ENCODE data around the gene RAB11FIP4.

RAB11FIP4 gene

DNA sequence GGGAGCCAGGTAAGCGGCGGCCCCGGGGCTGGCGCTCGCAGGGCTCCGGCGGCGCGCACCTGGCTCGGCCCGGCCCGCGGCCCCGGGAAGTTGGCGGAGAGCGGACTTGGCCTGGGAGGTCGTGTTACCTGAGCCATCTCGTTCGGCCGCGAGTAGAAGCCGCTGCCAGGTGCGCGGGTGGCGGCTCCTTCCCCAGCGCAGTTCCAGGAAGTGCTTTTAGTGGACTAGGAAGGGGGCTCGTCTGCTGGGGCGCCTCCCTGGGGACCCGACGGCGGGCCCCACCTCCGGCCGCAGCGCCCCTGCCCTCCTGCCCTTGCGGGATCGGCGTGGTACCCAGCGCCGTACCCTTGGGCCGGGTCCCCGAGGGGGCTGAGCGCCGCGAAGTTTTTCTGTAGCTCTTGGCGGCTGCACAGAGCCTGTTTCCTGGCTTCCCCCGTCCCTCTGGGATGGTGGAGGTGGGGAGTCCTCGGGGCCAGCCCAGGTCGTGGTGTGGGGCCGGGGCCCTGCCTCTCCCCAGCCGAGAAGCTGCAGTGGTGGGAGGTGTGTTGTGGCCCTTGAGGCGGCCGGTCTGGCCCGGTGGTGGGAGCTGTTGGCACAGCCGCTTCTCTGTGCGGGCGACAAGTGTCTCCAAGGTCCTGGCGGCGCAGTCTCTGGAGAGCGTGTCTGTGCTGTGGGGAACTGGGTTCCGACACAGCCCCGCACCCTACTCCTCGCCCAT lies 96.9 kb downstream of the RAB11FIP4 start:
- no peak for DNase-seq

DNA sequence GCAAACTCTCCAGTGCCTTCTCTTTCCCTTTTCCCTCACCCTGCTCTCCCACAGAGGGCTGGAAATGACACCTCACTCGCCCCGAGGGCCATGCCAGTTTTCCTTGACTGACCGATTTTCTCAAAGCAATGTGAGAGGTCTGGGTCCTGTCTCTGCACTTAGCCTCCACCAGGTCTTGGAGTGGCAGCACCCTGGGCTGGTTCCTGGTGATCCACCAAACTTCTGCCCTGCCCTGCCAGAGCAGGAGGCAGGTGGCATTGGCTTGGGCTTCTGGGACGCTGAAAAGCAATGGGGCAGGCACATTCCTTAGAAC lies 97.5 kb downstream of the RAB11FIP4 start:
- DNase-seq, result no peak

DNA sequence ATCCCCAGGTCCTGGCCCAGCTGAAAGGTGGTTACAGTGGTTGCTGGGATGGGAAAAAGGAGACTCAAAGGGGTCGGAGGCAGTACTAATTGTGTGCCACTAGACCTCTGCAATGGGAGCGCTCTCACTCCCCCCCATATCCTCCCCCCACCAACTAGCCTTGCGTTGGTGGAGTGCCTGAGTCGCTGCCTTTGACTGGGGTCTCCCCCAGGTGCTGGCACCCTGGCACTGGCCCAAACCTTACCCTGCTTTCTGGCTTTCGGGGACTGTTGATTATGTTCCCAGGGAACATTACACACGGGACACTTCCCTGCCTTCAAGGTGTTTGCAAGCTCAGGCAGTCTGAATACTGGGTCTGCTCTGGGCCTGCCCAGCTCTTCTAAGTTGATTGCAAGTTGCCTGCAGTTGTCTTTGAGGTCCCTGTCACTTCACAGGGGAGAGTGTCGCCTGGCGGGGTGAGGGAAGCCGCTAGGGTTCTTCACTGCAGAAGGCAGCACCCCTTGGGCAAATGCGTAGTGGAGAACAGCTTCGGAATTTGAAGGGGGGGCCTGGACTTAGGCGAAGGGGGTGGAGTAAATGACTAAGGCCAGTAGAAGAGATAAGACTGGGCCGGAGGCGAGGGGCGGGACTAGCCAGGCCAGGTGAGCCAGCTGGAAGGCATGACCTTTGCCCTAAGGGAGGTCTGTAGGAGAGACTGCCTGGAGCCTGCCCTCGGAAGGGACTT lies 98.0 kb downstream of the RAB11FIP4 start:
- DNase-seq, result no peak

DNA sequence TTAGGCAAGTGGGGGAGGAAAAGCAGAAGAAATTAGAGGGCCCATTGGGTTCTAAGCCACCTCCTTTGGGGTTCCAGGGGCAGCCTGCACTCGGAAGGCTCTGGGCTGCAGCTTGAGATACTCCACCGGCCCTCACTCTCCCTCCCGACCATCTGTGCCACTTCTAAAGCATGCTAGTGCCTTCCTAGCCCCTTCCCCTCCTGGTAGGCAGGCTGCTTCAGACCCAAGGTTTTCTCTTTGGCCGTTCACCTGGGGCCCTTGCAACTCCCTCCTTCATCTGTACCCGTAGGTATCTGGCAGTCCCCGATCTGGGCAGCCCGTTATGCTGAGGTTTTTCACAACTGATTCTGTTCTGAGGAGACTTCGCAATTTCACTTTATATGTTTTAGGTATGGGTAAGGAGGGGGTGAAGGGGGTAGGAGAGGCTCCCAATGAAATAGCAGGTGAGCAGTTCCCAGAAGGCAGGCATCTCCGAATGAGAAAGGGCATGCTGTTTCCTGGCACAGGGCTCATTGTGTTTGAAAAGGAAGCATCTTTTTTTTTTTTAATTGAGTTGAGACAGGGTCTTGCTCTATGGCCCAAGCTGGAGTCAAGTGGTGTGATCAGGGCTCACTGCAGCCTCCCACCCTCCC lies 98.7 kb downstream of the RAB11FIP4 start:
- DNase-seq, result no peak

DNA sequence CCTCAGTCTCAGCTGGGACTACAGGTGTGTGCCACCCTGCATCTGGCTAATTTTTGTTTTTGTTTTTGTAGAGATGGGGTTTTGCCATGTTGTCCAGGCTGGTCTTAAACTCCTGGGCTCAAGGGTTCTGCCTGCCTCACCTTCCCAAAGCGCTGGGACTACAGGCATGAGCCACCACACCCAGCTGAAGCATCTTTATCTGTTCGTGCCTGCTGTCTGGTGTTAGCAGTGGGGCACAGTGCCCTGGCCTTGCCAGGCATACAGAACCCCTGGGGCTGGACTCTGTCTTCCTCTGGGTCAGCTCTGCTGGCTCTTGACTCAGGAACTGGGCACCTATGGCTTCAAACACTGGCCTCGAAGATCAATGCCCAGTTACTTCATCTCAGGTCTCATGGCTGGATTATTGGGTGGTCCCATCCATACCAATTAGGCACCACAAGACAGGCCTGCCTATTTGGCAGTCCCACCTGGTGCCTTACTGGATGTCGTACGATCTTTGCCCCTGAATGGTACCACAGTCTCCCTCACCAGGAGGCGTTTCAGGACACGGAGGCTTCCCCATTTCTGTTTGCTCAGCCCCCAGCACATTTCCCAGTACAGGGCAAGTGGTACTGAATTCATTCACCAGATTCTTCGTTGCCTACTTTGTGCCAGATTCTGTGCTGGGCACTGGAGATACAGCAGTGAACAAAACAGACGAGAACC lies 99.3 kb downstream of the RAB11FIP4 start:
- DNase-seq, result no peak

DNA sequence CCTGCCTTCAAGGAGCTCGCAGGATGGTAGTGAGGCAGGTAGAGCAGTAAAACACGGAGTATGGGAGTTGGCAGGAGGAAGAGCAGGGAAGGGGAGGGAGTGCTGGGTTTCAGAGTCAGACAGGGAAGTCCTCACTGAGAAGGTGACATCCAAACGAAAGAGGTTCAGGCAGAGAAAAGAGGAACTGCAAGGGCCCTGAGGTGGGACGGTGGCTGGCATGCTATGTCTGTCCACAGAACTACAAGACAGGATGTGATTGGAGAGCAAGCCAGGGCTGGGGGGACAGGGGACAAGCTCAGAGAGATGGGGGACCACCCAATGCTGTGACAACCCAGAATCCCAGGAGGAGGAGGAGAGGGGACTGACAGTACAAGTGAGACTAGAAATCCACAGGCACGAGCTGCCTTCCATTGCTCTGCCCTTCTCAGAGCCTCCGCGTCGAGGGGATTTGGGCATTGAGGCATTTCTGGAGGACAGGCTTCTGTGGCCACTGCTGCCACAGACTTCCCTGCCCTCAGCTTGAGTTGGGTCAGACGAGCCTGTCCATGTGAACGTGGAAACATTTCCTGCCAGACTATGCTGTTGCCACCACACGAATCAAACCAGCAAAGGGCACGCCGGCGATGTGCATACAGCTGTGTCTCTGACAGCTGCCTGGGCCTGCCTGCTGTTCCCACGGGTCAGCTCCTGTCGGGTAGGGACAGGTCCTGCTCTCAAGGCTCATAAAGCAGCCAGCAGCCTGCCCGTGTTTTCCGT lies 100.1 kb downstream of the RAB11FIP4 start:
- peak; percentile 1 for DNase-seq

DNA sequence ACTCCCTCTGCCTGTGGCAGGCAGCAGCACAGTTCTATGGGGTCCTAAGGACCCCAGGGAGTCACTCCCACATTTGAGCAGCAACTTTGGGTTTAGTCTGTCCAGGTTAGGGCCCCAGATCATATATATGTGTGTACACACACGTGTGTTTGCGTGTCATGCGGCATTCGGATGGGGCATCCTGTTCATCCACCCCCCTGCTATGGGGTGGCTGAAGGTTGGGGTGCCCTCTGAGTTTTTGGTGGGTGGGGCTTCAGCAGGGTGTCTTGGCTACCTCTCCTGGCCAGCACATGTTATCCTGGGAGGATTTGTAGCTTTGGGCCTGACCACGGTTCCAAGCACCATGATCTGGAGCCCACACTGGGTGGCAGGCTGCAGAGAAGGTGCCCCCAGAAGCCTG lies 100.7 kb downstream of the RAB11FIP4 start:
- DNase-seq, result no peak

DNA sequence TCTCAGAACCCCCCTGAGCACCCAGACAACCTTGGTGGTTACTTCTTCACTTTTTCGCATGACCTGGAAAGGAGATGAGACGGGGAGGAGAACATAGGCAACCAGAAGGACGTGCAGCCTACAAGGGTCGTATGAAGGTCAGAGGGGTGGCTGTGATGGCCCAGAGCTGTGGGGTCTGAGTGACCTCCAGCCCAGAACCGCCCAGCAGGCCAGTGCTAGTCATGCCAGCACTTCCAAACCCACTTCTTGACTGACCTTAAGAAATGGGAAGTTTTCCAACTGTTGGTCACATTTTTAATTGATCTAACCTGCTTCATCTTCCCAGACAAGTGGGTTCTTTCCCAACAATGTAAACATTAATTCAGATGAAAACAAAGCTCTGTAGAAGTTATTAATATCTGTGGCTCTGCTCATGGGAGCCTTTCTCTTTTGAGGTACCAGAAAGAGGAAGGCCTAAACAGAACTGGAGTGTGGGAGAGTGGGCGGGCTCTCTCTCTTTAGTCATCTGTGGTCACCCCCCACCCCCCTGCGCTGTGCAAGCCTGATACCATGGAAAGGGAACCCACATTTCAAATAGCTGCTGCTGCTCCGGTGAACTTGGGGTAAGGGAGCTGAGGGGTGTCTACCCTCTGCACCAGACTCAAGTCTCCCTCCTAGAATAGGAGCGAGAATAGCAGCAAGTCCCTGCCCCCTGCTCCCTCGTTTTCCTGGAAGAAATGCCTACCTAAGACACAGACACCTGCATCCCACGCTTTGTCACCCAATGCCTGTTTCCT lies 101.6 kb downstream of the RAB11FIP4 start:
- peak; percentile 28 for DNase-seq

DNA sequence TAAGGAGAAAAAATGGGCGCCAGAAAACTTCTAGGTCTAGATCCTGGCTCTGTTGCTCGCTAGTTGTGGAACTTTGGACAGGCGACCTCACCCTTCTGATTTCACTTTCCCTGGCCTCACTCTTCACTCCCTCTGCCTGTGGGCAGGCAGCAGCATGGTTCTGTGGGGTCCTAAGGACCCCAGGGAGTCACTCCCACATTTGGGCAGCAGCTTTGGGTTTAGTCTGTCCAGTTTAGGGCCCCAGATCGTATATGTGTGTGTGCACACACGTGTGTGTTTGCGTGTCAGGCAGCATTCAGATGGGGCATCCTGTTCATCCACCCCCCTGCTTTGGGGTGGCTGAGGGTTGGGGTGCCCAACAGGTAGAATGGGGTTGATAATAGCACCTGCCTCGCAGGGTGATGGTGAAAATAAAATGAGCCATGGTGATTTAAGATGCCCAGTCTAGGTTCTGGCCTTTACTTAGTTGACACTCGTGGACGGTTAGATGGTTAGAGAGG lies 102.2 kb downstream of the RAB11FIP4 start:
- no peak for DNase-seq

DNA sequence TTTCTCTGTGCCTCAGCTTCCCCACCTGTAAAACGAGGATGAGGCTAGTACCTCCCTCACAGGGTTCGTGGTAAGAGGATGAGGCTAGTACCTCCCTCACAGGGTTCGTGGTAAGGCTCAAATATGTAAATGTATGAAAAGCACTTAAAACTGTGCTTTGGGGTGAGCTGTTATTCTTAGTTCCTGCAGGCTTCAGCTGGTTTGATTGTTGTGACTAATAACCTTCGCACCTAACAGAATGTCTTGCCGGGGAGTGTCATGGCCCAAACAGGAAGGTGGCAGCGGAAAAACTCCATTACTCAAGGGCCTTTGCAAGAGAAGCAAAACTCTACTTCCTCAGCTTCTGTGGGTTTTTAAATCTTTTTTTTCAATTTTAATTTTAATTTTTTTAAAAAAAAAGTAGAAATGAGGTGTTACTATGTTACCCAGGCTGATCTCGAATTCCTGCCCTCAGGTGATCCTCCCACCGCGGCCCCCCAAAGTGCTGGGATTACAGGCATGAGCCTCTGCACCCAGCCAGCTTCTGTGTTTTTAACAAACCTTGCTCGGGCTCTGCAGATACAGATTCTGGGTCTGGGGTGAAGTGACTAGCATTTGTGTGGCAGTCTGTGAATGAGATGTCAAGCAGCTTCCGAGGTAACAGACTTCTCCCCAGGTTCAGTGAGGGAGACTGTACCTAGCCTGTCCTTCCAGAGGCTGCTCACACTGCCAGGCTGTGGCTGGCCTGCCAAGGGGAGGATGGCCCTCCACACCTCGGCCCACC lies 103.0 kb downstream of the RAB11FIP4 start:
- peak; percentile 51 for DNase-seq

DNA sequence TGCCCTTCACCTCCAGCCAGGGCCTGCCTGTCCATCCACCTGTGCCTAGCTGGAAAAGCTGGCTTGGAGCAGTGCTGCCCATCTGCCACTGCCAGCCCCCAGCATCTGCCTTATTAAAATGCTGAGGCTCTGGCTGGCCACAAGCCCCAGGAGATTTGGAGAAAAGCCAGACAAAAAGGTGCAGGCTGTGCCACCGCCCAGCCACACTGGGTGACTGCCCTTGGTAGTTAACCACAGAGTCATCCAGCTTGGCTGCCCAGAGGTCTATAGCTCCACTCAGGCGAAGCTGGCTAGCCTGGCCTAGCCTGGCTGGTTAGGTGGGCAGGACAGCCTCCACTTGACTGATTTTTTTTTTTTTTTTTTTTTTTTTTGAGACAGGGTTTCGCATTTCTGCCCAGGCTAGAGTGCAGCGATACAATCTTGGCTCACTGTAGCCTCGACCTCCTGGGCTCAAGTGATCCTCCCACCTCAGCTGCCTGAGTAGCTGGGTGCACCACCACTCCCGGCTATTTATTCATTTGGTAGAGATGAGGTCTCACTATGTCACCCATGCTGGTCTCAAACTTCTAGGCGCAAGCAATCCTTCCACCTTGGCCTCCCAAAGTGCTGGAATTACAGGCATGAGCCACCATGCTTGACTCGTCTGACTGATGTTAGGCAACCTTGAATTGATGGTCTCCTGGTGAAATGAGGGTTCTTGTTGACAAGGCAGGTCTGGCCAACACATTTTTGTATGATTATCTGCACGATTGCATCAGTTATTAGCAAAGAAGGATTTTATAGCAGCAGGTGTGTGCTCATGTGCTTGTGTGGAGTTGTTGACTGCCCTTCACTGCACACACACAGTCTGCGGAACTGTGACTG lies 103.8 kb downstream of the RAB11FIP4 start:
- DNase-seq, result peak; percentile 7

DNA sequence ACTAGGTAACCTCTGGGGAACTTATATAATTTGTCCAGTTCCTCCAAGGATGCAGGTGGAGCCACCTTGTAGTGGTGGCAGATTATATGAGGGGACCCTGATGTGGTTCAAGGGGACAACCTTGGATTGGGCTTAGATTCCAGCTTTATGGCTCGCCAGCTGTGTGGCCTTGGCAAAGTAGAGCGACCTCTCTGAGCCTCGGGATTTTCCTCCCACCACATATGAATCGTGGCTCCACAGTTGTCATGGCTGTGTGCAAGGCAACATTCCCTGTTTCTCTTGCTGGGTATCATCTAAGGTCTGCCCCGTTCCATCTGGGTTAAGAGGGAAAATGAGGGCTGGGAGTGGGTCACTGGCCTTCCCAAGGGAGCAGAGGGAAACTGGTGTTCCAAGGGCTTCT lies 104.6 kb downstream of the RAB11FIP4 start:
- no peak for DNase-seq

DNA sequence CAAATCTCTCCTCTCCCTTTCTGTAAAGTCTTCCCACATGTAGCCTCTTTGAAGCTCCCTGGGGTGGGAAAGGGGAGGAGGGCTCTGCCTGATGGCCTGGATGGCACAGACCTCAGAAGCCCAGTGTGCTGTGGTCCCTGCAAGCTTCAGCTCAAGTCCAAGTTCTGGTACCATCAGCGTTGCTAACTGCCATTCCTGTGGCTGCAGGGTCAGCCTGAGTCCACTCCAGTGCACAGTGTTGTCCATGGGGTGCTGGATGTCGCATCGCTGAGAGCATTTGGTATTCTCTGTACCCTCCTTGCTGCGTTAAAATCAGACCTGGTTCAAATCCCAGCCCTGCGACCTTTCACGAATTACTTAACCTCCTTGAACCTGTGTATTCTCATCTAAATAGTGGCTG lies 105.1 kb downstream of the RAB11FIP4 start:
- DNase-seq, result no peak

DNA sequence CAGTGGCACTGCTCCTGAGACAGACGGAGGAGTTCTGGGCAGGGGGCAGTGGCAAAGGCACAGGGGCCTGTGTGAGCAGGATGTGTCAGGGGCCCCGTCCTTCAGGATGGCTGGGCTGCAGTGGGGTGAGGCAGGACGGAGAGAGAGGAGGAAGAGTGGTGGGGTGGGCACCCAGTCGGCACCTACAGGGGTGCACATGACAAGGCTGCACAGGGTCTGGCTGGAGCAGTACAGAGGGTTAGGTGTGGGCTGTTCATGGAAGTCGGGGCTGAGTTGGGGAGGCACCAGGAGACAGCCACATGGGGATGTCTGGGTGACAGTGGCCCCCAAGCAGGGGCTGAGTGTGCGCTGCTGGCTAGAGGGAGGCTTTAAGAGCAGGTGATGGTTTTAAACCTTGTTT lies 106.0 kb downstream of the RAB11FIP4 start:
- no peak for DNase-seq

DNA sequence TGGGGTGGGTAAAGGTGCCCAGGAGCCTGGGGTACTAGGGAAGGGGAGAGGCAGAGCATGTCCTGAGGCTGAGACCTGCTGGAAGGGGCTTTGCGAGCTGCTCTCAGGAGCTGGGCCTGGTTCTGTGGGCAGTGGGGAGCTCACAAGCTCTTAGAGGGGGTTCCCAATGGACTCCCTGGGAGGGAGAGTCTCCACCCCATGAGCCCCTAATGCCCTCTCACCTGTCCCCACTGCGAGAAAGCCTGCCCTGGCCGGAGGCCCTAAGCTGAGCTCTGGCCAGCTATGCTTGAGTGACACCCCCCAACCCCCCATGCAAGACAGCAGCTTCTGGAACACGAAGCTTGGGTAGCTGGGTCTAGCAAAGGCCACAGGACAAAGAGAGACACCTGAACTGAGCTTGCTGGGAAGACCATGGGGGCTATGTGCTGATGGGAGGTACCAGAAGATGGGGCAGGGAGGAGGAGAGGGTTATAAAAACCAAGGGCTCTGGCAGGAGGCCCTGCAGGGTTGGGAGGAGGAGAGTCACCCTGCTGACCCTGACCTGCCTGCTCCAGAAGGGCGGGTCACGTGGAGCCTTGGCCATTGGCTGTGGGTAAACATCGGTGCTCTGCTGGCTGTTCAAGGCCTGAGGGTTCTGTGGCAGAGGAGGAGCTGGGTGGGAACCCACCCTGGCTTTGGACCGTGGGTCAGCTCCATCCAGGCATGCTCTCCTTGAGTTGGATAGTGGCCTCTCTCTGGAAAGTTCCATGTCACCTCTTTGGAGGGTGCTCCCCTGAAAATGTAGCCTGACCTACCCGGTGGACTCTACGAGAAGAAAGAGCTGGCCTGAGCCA lies 106.7 kb downstream of the RAB11FIP4 start:
- DNase-seq, result no peak

DNA sequence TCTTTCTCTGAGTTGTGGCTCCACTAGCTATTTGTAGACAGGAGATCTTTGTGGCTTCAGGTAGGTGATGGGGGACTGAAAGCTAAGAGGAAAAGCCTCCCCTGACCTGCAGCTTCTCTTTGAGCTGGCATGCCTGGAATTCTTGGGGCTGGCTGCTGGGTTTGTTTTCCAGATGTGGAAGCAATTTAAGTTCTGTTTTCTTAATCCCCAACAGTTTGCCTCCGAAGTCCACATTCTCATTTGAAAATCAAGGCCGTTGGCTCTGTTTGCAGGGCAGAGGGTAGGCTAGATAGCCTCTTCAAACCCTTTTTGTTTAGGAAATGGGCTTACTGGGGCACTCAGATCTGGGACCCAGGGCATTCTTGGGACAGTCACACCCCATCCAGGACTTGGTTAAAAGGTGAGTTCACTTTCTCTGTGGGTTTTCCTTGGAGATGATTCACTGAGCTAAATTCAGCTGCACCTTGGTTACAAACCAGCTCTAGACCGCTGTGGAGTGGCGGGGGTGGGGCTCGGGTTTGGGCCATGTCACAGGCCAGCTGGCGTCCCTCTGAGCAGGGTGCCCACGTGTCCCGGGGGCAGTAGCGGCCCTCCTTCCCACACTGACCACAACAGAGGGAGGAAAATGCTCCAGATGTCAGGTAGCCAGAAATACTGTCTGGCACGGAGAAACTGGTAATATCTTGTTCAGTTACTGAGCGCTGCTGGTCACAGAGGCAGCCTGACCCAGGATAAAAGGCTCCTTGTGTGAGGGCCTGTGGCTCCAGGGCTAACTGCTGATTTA lies 108.5 kb downstream of the RAB11FIP4 start:
- DNase-seq, result no peak

DNA sequence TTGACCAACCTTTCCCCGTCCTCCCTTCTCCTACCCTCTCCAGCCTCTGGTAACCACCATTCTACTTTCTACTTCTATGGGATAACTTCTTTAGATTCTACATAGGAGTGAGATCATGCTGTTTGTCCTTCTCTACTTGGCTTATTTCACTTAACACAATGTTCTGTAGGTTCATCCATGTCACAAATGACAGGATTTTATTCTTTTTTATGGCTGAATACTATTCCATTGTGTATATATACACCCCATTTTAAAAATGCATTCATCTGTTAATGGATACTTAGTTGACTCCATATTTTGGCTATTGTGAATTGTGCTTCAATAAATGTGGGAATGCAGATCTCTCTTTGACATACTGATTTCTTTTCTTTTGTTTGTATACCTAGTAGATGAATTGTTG lies 115.0 kb downstream of the RAB11FIP4 start:
- DNase-seq, result no peak

Measured in GF-D8 (cell line).